Measurements from ENCODE around the gene LMAN1. TPM values are rescaled to one million over a fixed set of nuclear protein-coding genes. Genes with fewer than 3 reads are reported as not detected.

The LMAN1 gene
- total and polyA plus RNA-seq, 2 experiments from 2014 or later = 111 to 134 TPM

- Histone ChIP-seq H4K20me1 (replicated peaks; ENCODE audit: insufficient read depth) (no peaks in the 10 kb centered on the region; the same call in 1 of the 2 replicates), H3F3A (replicated peaks; ENCODE audit: low read depth) (no peaks in the 10 kb centered on the region), H3K4me1 (ENCODE audit: insufficient read depth) (no peaks in the 10 kb centered on the region), H3K9me2 (ENCODE audit: insufficient read depth) (peaks cover 6% of the 10 kb centered on the region; the same call in 1 of the 2 replicates), H3K27ac (ENCODE audit: low read depth) (no peak overlapping the region), H3K4me3 (no peak overlapping the region), H3K79me2 (replicated peaks; ENCODE audit: insufficient read depth) (no peaks in the 10 kb centered on the region), H2AFZ (no peak overlapping the region), H3K4me2 (no peak overlapping the region), H3K27me3 (ENCODE audit: insufficient read depth) (no peaks in the 10 kb centered on the region), H3K36me3 (ENCODE audit: insufficient read depth) (peaks cover 34% of the 10 kb centered on the region)
- H3K27me3 Mint-ChIP-seq (ENCODE audit: insufficient read depth, low read depth, poor library complexity) = no peaks in the 10 kb centered on the region
- peaks cover 4% of the 10 kb centered on the region; the same call in 2 of the 3 replicates for H3K4me1 Mint-ChIP-seq
- TF ChIP-seq NANOG (IDR thresholded peaks at IDR 0.05; ENCODE audit: borderline replicate concordance) = no peak
- TF ChIP-seq CTCF (conservative IDR thresholded peaks at IDR 0.05; ENCODE audit: low read depth in 2 of 2) = no peak
- DNase-seq (ENCODE audit: low spot score) = no peak
- peaks cover 33% of the 10 kb centered on the region; the same call in 2 of the 3 replicates for H3K36me3 Mint-ChIP-seq (ENCODE audit: low read depth)
- no peak overlapping the region for H3K27ac Mint-ChIP-seq
- no peaks in the 10 kb centered on the region for H3K9me3 Mint-ChIP-seq
- H3K4me3 Mint-ChIP-seq = no peak overlapping the region
- no peak for ATAC-seq
These were observed 30.4 kb downstream of the LMAN1 start for GRCh38 chr18:59328683-59329082.

- H3K4me1 ChIP-seq (ENCODE audit: insufficient read depth) = no peaks in the 10 kb centered on the region
- H3K4me2 ChIP-seq = no peak overlapping the region
- no peaks in the 10 kb centered on the region for H3K27me3 ChIP-seq (ENCODE audit: insufficient read depth)
- no peaks in the 10 kb centered on the region for H3F3A ChIP-seq (replicated peaks; ENCODE audit: low read depth)
- ATAC-seq = no peak
- no peak for DNase-seq (ENCODE audit: low spot score)
- no peak overlapping the region for H3K27ac ChIP-seq (ENCODE audit: low read depth)
- Mint-ChIP-seq H3K4me3 (no peak overlapping the region), H3K4me1 (peaks cover 4% of the 10 kb centered on the region; the same call in 2 of the 3 replicates), H3K36me3 (ENCODE audit: low read depth) (peaks cover 23% of the 10 kb centered on the region; the same call in 2 of the 3 replicates), H3K9me3 (no peaks in the 10 kb centered on the region), H3K27ac (no peak overlapping the region), H3K27me3 (ENCODE audit: insufficient read depth, low read depth, poor library complexity) (no peaks in the 10 kb centered on the region)
- 0 out of 2 replicates have a peak, but pooled peaks cover 10% of the 10 kb centered on the region for H3K36me3 ChIP-seq (ENCODE audit: insufficient read depth)
- H3K79me2 ChIP-seq (replicated peaks; ENCODE audit: insufficient read depth) = no peaks in the 10 kb centered on the region
- H2AFZ ChIP-seq = no peak overlapping the region
- no peak overlapping the region for H3K4me3 ChIP-seq
- peaks cover 7% of the 10 kb centered on the region; the same call in 1 of the 2 replicates for H3K9me2 ChIP-seq (ENCODE audit: insufficient read depth)
- no peaks in the 10 kb centered on the region for H4K20me1 ChIP-seq (replicated peaks; ENCODE audit: insufficient read depth)
- TF ChIP-seq CTCF (conservative IDR thresholded peaks at IDR 0.05; ENCODE audit: low read depth in 2 of 2) = no peak
- TF ChIP-seq STAT1 (IDR thresholded peaks at IDR 0.05; ENCODE audit: unreplicated experiment) = no peak
- TF ChIP-seq JUNB (IDR thresholded peaks at IDR 0.05; ENCODE audit: unreplicated experiment) = no peak
- no peak for TF ChIP-seq REST (IDR thresholded peaks at IDR 0.05; ENCODE audit: unreplicated experiment)
- no peak for TF ChIP-seq ETS1 (IDR thresholded peaks at IDR 0.05)
- TF ChIP-seq POLR2AphosphoS5 (IDR thresholded peaks at IDR 0.05; ENCODE audit: low read depth) = no peak
- TF ChIP-seq EZH2 (IDR thresholded peaks at IDR 0.05; ENCODE audit: low read depth, unreplicated experiment) = no peak
- no peak for TF ChIP-seq ZNF114 (CRISPR knock-in tag; IDR thresholded peaks at IDR 0.05)
These were observed 33.1 kb downstream of the LMAN1 start for GRCh38 chr18:59325965-59326364.
